GM23338 (cell line): ENCODE measurements around the gene DOP1A. TPM values are rescaled to one million over a fixed set of nuclear protein-coding genes. Genes with fewer than 3 reads are reported as not detected.

Source experiments
- ZNF331 ChIP-seq: fragments of 250-450 bp; sonication (Bioruptor Pico); IDR thresholded peaks from 2 replicates; pipeline ENCODE4 v1.5.0; 2020; ENCODE audit warnings: low read depth, mild to moderate bottlenecking, moderate library complexity
- polyA plus RNA-seq: library from polyadenylated mRNA; unstranded; fragments of >200 nt; fragmentation: Nextera tagmentation; extraction: Ambion mirVana; gene quantifications from 2 replicates; pipeline ENCODE4 v1.2.1, GENCODE V29; 2016
- total RNA-seq: library from RNA; depleted of rRNA; stranded (reverse); fragments of >200 nt; shearing (Covaris generic); gene quantifications from 2 replicates; pipeline ENCODE4 v1.2.3, GENCODE V29; 2014
- TF ChIP-seq, protein P1 (sequence below): fragments of 250-450 bp; sonication (Bioruptor Pico); IDR thresholded peaks from 2 replicates; pipeline ENCODE4 v1.5.0; 2020; ENCODE audit warnings: mild to moderate bottlenecking, moderate library complexity
- TF ChIP-seq, protein P2 (sequence below): IDR thresholded peaks from one replicate; pipeline ENCODE4 v1.6.1; 2018; ENCODE audit warnings: antibody characterized with exemption; ENCODE audit not compliant: unreplicated experiment
- TF ChIP-seq, protein P3 (sequence below): IDR thresholded peaks from 2 replicates; pipeline ENCODE4 v1.6.1; 2016; ENCODE audit warnings: antibody characterized with exemption

The DOP1A gene
- total and polyA plus RNA-seq, 2 experiments from 2014 or later: 3.9 to 18.6 TPM

DNA sequence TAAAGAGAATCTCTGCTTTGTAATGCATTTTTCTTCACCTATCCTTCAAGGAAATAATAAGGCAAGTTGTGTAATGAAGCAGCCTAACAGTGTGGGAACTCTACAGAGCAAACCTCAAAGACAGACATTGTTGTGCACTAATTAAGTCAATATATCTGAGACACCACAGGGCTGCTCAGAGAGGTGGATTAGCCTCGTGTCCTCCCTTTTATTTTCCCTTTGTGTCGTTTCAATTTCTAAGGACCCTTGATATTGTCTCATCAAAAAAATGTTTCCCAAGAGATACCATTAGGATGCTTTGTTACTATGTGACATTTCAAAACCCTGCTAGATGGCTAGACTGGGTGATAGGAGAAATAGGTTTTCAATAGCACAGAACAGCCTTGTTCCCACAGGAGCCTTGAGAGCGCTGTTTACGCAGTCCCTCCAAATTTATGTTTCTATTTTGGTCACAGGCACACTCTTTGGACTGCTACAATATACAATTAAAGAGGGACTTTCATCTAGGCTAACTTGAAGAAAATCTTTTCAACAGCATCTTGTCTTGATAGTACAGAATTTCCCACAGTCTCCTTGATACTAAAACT is 24.9 kb upstream of the DOP1A start (continued):
- TF ChIP-seq, protein P1, sequence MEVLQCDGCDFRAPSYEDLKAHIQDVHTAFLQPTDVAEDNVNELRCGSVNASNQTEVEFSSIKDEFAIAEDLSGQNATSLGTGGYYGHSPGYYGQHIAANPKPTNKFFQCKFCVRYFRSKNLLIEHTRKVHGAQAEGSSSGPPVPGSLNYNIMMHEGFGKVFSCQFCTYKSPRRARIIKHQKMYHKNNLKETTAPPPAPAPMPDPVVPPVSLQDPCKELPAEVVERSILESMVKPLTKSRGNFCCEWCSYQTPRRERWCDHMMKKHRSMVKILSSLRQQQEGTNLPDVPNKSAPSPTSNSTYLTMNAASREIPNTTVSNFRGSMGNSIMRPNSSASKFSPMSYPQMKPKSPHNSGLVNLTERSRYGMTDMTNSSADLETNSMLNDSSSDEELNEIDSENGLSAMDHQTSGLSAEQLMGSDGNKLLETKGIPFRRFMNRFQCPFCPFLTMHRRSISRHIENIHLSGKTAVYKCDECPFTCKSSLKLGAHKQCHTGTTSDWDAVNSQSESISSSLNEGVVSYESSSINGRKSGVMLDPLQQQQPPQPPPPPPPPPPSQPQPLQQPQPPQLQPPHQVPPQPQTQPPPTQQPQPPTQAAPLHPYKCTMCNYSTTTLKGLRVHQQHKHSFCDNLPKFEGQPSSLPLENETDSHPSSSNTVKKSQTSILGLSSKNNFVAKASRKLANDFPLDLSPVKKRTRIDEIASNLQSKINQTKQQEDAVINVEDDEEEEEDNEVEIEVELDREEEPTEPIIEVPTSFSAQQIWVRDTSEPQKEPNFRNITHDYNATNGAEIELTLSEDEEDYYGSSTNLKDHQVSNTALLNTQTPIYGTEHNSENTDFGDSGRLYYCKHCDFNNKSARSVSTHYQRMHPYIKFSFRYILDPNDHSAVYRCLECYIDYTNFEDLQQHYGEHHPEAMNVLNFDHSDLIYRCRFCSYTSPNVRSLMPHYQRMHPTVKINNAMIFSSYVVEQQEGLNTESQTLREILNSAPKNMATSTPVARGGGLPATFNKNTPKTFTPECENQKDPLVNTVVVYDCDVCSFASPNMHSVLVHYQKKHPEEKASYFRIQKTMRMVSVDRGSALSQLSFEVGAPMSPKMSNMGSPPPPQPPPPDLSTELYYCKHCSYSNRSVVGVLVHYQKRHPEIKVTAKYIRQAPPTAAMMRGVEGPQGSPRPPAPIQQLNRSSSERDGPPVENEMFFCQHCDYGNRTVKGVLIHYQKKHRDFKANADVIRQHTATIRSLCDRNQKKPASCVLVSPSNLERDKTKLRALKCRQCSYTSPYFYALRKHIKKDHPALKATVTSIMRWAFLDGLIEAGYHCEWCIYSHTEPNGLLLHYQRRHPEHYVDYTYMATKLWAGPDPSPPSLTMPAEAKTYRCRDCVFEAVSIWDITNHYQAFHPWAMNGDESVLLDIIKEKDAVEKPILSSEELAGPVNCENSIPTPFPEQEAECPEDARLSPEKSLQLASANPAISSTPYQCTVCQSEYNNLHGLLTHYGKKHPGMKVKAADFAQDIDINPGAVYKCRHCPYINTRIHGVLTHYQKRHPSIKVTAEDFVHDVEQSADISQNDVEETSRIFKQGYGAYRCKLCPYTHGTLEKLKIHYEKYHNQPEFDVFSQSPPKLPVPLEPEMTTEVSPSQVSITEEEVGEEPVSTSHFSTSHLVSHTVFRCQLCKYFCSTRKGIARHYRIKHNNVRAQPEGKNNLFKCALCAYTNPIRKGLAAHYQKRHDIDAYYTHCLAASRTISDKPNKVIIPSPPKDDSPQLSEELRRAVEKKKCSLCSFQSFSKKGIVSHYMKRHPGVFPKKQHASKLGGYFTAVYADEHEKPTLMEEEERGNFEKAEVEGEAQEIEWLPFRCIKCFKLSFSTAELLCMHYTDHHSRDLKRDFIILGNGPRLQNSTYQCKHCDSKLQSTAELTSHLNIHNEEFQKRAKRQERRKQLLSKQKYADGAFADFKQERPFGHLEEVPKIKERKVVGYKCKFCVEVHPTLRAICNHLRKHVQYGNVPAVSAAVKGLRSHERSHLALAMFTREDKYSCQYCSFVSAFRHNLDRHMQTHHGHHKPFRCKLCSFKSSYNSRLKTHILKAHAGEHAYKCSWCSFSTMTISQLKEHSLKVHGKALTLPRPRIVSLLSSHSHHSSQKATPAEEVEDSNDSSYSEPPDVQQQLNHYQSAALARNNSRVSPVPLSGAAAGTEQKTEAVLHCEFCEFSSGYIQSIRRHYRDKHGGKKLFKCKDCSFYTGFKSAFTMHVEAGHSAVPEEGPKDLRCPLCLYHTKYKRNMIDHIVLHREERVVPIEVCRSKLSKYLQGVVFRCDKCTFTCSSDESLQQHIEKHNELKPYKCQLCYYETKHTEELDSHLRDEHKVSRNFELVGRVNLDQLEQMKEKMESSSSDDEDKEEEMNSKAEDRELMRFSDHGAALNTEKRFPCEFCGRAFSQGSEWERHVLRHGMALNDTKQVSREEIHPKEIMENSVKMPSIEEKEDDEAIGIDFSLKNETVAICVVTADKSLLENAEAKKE (CRISPR knock-in tag): no peak
- TF ChIP-seq, protein P2, sequence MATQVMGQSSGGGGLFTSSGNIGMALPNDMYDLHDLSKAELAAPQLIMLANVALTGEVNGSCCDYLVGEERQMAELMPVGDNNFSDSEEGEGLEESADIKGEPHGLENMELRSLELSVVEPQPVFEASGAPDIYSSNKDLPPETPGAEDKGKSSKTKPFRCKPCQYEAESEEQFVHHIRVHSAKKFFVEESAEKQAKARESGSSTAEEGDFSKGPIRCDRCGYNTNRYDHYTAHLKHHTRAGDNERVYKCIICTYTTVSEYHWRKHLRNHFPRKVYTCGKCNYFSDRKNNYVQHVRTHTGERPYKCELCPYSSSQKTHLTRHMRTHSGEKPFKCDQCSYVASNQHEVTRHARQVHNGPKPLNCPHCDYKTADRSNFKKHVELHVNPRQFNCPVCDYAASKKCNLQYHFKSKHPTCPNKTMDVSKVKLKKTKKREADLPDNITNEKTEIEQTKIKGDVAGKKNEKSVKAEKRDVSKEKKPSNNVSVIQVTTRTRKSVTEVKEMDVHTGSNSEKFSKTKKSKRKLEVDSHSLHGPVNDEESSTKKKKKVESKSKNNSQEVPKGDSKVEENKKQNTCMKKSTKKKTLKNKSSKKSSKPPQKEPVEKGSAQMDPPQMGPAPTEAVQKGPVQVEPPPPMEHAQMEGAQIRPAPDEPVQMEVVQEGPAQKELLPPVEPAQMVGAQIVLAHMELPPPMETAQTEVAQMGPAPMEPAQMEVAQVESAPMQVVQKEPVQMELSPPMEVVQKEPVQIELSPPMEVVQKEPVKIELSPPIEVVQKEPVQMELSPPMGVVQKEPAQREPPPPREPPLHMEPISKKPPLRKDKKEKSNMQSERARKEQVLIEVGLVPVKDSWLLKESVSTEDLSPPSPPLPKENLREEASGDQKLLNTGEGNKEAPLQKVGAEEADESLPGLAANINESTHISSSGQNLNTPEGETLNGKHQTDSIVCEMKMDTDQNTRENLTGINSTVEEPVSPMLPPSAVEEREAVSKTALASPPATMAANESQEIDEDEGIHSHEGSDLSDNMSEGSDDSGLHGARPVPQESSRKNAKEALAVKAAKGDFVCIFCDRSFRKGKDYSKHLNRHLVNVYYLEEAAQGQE: no peak
- TF ChIP-seq, protein P3, sequence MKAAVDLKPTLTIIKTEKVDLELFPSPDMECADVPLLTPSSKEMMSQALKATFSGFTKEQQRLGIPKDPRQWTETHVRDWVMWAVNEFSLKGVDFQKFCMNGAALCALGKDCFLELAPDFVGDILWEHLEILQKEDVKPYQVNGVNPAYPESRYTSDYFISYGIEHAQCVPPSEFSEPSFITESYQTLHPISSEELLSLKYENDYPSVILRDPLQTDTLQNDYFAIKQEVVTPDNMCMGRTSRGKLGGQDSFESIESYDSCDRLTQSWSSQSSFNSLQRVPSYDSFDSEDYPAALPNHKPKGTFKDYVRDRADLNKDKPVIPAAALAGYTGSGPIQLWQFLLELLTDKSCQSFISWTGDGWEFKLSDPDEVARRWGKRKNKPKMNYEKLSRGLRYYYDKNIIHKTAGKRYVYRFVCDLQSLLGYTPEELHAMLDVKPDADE: no peak
- TF ChIP-seq ZNF331 (CRISPR knock-in tag): no peak
